Measurements from ENCODE around the gene H1-8.
"Not testable (repeated sequence)": the region's sequence is repeated elsewhere in the genome, so short reads cannot be mapped to it uniquely, and the experiment has no call there.

H1-8 gene

DNA sequence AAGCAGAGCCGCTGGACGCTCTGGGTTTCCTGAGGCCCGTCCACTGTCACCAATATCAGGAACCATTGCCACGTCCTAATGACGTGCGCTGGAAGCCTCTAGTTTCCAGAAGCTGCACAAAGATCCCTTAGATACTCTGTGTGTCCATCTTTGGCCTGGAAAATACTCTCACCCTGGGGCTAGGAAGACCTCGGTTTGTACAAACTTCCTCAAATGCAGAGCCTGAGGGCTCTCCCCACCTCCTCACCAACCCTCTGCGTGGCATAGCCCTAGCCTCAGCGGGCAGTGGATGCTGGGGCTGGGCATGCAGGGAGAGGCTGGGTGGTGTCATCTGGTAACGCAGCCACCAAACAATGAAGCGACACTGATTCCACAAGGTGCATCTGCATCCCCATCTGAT lies 11.3 kb upstream of the H1-8 start:
- DNase-seq (ENCODE audit: low read depth in 1 of 2, low spot score in 1 of 2) = no peak

DNA sequence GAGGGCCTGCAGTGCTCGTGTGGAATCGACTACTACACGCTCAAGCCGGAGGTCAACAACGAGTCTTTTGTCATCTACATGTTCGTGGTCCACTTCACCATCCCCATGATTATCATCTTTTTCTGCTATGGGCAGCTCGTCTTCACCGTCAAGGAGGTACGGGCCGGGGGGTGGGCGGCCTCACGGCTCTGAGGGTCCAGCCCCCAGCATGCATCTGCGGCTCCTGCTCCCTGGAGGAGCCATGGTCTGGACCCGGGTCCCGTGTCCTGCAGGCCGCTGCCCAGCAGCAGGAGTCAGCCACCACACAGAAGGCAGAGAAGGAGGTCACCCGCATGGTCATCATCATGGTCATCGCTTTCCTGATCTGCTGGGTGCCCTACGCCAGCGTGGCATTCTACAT lies 10.7 kb upstream of the H1-8 start:
- DNase-seq (ENCODE audit: low read depth in 1 of 2, low spot score in 1 of 2) = no peak

DNA sequence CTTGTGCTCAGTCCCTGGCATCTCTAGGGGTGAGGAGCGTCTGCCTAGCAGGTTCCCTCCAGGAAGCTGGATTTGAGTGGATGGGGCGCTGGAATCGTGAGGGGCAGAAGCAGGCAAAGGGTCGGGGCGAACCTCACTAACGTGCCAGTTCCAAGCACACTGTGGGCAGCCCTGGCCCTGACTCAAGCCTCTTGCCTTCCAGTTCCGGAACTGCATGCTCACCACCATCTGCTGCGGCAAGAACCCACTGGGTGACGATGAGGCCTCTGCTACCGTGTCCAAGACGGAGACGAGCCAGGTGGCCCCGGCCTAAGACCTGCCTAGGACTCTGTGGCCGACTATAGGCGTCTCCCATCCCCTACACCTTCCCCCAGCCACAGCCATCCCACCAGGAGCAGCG lies 9.6 kb upstream of the H1-8 start:
- no peak for DNase-seq (ENCODE audit: low read depth in 1 of 2, low spot score in 1 of 2)

DNA sequence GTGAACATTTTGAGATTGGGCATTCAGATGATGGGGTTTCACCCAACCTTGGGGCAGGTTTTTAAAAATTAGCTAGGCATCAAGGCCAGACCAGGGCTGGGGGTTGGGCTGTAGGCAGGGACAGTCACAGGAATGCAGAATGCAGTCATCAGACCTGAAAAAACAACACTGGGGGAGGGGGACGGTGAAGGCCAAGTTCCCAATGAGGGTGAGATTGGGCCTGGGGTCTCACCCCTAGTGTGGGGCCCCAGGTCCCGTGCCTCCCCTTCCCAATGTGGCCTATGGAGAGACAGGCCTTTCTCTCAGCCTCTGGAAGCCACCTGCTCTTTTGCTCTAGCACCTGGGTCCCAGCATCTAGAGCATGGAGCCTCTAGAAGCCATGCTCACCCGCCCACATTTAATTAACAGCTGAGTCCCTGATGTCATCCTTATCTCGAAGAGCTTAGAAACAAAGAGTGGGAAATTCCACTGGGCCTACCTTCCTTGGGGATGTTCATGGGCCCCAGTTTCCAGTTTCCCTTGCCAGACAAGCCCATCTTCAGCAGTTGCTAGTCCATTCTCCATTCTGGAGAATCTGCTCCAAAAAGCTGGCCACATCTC lies 8.4 kb upstream of the H1-8 start:
- DNase-seq (ENCODE audit: low read depth in 1 of 2, low spot score in 1 of 2) = no peak

DNA sequence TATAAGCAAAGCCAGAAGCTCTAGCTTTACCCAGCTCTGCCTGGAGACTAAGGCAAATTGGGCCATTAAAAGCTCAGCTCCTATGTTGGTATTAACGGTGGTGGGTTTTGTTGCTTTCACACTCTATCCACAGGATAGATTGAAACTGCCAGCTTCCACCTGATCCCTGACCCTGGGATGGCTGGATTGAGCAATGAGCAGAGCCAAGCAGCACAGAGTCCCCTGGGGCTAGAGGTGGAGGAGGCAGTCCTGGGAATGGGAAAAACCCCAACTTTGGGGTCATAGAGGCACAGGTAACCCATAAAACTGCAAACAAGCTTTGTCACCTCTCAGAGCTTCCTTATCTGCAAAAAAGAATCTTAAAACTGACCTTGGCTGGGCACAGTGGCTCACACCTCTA lies 7.9 kb upstream of the H1-8 start:
- DNase-seq (ENCODE audit: low read depth in 1 of 2, low spot score in 1 of 2) = no peak

DNA sequence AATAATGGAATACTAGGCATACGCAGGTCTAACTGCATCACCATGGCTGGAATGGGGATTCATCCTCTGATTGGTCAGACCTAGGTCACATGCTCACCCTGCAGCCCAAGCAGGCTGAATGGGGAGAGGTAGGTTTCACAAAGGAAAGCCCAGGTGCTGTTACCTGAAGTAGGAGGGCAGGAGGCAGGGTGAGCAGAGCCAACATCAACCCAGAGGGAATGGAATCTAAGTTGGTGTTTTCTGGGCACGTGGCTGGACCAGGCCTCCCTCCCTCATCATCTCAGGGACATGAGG lies 6.7 kb upstream of the H1-8 start:
- DNase-seq (ENCODE audit: low read depth in 1 of 2, low spot score in 1 of 2) = no peak

DNA sequence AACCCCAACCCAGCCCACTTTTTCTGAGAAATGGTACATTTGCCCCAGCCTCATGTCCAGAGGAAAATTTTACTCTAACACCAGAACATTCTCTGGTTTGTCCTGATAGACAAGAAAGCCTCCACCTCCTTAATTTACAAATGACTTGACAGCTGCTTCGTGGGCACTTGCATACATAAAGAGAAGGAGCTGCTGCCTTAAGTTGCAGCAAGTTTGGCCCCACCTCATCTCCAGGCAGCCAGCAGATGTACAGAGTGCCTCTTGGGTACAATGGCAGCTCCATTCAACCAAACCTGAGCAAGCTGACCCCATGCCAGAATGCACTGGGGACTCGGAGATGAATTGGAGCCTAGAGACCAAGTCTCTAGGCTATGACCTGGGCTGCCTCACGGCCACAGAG lies 6.2 kb upstream of the H1-8 start:
- DNase-seq (ENCODE audit: low read depth in 1 of 2, low spot score in 1 of 2) = no peak

DNA sequence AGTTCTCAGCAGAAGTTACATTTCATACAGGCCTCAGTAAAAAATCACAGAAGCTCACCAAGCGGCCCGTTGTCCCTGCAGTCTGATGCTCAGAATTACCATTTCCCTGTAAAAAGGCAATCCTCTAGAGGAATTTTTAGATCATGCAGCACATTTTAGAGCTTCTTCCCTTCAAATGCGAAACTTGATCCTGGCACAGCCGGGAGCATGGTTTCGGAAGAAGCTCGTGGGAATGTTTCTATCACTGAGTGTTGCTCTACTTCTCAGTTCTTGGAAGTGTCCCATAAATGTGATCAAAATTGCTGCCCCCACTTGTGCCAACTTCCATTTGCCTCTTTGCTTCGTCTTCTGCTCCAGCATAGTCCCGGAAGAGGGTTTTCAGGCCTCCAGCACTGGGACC lies 3.8 kb upstream of the H1-8 start:
- no peak for DNase-seq (ENCODE audit: low read depth in 1 of 2, low spot score in 1 of 2)

DNA sequence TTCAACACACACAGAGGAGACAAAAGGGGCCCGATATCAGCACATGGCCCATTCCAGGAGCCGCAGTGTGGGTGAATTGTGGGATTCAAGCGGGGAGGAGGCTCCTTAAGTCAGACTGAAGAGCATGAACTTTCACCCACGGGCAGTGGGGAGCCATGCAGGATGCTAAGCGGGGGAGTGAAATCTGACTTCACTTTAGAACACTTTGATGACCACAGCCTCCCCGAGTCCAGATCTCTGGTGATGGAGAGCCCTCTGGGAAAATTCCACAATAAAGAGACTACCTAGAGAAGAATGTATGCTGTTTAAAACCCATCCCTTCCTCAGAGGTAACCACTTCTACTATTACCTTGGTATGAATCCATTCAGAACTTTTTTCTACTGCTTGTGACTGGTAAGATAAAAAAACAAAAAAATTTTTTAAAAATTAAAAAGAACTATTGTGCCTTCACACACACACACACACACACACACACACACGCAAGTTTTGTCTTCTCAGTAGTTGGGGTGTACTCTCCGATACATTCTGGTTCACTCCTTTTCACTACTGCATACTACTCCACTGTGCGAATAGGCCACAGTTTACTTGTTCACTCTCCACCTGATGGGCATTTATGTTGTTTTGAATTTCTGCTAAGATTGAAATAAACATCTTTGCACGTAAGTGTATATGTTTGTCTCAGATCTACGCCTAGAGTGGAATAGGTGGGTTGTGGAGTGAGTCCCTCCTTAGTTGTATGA lies 2.0 kb upstream of the H1-8 start:
- DNase-seq (ENCODE audit: low read depth in 1 of 2, low spot score in 1 of 2) = no peak

DNA sequence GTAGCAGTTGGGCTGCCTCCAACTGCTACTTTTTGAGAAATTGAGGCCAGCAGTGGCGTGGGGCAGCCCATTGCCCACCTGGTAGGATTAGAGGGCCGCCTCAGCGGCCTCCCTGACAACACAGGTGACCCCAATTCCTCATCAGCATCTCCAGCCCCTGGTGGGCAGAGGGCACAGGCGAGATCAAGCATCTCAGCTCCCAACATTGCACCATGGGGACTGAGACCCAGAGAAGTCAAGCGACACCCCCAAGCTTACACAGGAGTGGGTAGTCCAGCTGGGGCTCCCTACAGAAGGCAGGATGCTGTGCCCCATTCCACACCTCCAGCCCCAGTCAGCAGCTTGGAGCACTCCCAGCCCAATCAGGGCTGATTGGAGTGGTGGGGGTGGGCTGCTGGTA lies 228 bp upstream of the H1-8 start:
- no peak for DNase-seq (ENCODE audit: low read depth in 1 of 2, low spot score in 1 of 2)

DNA sequence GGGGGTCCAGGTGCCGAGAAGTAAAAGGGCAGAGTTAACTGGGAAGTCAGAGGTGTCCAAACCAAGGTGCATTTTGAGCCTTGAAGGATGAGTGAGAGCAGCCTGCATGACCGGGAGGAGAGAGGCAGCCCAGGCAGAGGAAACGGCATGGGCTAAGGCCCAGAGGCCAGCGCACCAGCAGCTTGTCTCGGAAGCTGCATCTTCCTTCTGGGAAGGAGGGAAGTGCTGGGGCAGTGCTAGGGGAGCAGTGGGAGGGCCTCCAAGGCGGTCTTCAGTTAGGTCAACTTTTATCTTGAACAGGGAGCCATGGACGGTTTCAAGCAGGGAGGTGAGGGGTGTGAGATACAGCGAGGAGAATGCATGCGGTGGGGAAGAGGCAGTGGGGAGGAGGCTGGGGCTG lies 1.0 kb downstream of the H1-8 start:
- DNase-seq (ENCODE audit: low read depth in 1 of 2, low spot score in 1 of 2) = no peak

DNA sequence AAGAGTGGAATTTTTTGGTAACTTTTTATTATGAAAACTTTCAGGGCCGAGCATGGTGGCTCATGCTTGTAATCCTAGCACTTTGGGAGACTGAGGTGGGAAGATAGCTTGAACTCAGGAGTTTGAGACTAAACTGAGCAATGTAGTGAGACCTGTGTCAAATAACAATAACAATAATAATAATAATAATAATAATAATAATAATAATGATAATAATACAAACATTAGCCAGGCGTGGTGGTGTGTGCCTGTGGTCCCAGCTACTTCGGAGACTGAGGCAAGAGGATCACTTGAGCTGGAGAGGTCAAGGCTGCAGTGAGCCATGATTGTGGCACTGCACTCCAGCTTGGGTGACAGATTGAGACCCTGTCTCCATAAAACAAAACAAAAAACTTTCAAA lies 3.0 kb downstream of the H1-8 start:
- not testable (repeated sequence) for DNase-seq (ENCODE audit: low read depth in 1 of 2, low spot score in 1 of 2)

DNA sequence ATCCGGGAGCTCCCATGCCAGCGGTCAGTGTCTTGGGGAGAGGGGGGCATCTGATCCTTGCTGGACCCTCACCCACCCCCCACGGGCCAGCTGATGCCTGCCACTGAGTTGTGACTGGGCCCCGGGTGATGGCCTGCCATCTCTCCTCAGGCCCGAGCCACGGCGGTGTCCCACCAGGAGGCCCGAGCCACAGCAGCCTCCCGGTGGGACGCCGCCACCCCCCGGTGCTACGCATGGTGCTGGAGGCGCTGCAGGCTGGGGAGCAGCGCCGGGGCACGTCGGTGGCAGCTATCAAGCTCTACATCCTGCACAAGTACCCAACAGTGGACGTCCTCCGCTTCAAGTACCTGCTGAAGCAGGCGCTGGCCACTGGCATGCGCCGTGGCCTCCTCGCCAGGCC lies 4.3 kb downstream of the H1-8 start:
- DNase-seq (ENCODE audit: low read depth in 1 of 2, low spot score in 1 of 2) = no peak

DNA sequence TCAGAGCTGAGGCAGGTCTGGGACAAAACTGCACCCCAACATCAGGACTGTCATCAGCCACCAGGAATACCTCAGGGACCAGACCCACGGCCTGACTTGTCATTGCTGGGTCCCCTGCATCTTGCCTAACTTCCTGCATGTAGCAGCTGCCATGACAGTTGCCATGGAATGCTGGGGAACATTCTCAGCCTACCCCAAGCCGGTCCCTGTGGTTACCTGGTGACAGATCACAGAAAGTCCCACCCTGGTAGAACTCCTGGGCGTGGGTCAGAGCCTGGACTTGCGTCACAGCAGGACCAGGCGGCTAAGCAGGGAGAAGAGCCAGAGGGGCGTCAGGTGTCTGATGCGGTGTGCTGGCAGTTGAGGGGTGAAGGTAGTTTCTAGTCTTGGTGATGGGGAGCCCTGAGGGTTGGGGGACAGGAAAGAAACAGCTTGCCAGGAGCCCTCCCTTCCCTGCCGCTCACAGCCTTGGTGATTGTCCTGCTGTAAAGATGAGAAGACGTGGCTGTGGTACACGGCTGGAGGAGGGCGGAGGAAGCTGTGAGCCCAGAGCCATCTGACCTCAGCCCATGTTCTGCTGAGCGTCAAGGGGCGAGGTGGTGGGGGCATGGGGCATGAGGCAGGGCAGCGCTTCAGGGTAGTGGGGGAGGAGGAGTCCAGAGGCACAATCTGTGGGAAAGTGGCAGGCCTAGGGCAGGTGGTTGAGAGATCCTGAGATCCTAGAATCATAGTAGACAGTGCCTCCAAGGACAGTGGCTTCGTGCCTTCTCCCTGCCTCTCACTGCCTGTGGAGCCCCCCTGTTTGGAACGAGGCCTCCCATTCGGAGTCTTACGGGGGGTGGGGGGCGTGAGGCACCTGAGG lies 5.4 kb downstream of the H1-8 start:
- DNase-seq (ENCODE audit: low read depth in 1 of 2, low spot score in 1 of 2) = no peak

DNA sequence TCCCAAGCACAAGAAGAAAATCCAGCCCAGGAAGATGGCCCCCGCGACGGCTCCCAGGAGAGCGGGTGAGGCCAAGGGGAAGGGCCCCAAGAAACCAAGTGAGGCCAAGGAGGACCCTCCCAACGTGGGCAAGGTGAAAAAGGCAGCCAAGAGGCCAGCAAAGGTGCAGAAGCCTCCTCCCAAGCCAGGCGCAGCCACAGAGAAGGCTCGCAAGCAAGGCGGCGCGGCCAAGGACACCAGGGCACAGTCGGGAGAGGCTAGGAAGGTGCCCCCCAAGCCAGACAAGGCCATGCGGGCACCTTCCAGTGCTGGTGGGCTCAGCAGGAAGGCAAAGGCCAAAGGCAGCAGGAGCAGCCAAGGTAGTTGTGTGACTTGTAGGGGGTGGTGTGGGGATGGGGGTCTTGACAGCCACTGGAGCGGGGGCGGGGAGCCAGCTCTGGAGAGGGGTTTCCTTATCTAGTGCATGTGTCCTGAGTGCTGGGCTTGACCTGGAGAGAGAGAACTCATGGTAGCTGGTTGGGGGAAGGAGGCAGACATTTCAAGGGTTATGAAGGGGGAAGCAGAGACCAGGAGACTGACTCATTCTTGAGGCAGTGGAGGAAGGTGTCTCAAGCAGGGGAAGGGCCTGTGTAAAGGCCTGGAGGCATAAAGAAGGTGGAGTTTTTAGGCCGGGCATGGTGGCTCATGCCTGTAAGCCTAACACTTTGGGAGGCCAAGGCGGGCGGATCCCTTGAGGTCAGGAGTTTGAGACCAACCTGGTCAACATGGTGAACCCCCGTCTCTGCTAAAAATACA lies 6.2 kb downstream of the H1-8 start:
- DNase-seq (ENCODE audit: low read depth in 1 of 2, low spot score in 1 of 2) = no peak

DNA sequence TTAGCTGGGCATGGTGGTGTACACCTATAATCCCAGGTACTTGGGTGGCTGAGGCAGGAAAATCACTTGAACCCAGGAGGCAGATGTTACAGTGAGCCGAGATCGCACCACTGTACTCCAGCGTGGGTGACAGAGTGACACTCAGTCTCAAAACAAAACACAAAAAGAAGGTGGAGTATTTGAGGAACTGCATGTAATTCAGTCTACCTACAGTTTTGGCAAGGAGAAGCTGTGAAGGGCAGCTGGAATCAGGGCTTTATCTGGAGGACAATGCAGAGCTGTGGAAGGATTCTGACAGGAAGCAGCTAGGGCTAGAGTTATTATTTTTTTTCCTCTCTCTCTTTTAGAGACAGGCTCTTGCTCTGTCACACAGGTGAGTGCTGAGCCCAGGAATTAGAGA lies 6.8 kb downstream of the H1-8 start:
- DNase-seq (ENCODE audit: low read depth in 1 of 2, low spot score in 1 of 2) = no peak

DNA sequence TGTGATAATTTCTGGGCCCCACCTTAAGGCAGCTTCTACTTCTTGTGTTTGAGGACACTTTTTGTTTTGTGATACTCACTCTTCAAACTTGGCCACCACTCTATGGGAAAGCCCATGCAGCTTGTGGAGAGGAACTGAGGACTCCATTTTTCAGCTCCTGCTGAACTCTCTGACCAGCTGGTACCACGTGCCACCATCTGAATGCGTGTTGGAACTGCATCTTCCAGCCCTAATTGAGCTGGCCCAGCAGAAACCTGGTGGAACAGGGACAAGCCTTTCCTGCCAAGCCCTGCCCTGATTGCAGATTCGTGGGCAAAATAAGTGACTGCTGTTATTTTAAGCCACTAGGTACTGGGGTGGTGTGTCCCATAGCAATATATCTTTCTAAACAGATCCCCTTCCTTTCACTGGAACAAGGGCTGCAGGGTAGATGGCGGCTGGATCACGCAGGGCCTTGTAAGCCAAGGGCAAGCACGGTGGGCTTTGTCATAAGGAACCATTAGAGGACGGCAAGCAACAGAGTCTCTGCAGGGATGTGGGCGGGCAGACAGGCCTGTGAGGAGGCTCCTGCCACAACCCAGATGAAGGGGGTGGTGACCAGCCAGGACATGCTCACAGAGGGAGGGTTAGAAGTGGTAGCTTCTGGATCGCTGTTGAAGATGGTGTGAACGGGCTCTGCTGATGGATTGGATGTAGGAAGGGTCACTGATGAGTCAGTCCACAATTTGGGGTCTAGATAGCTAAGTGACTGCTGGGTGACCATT lies 9.5 kb downstream of the H1-8 start:
- DNase-seq (ENCODE audit: low read depth in 1 of 2, low spot score in 1 of 2) = no peak

DNA sequence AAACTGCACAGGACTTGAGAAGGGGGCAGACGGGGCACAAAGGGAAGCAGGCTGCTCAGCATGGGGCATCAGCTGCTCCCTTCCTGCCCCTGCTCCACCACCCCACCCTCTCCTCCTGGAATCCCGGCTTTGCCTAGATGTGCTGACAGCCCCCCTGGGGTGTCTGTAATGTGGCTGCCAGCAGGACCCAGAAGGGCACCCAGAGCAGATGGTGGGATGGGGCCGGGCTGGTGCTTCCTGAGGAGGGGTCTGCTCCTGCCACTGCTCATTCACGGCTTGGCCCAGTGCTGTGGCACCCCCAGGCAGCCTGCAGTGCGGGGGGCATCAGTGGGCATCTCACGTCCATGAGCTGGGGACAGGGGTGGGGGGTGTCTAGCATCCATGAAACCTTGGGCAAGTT lies 10.2 kb downstream of the H1-8 start:
- no peak for DNase-seq (ENCODE audit: low read depth in 1 of 2, low spot score in 1 of 2)

DNA sequence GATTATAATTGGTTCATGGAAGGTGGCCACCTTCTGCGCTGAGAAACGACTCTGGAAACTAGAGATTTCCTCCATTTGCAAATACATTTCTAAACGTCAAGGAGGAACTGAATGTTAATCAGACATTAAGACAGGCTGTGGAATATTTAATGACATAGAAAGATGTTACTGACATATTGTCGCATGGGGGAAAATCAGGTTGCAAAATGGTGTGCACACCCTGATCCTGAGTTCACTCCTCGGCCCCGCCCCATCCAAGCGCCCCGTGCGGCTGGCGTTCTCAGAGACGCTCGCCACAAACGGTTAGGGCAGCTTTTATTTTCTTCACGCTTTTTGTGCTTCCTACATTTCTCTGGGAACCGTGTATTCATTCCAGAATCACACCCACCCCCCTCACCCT lies 10.7 kb downstream of the H1-8 start:
- no peak for DNase-seq (ENCODE audit: low read depth in 1 of 2, low spot score in 1 of 2)

DNA sequence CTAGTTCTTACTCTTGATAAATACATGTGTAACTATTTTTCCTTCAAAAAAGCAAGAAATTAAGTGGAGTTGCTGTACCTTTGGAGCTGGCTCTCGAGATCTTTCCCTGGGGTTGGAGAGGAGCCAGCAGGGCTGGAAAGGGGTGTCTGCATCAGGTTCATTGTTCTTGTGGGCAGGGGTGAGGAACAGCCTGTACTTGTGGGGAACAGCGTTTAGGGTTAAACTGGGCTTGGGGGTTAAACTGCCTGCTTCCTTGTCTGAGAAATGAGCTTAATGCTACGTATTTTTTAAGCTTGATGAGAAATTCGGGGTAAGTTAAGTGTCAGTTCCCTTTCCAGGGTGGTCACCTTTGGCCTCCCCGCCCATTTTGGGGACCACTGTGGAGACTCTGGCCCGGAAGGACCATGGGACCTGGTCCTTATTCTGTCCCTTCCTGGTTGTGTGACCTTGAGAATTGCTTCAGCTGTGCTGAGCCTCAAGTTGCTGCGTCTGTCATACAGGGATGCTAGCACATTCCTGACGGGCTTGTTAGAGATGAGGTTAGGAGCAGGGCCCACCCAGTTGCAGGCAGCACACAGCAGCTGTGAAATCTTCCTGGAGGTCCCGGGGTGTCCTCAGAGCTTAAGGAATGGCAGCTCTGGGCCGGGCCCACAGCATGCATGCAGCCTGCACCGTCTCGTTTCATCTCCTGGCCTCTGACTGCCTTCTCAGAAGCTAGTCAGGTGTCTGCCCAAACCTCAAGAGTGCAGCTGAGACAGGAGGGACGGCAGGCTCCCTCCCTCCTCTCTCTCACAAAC lies 11.6 kb downstream of the H1-8 start:
- no peak for DNase-seq (ENCODE audit: low read depth in 1 of 2, low spot score in 1 of 2)

Data from activated CD4-positive, alpha-beta T cell treated with anti-CD3 and anti-CD28 coated beads, Interleukin-2, amount 50 U/mL, for 24 hours (primary cell).